ENCODE measurements around the gene OR2B6.

Gene OR2B6

DNA sequence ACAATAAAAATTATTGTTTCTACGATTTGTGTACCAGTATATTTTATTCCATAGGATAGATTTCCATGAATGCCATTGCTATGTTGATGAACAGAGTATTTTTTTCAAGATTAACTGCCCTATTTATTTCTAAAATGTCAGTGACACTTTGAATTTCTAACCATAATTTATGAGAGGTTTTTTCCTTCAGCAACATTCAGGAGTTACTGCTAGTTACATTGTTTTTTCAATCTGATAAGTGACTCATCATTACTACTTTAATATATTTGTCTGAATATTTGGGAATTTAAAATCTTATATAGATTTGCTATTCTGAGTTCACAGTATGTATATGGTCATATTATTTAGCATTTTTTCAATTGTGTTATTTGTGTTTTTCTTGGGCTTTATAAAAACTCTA is 6.0 kb upstream of the OR2B6 start:
- no peak overlapping the region for H3K4me2 ChIP-seq (ENCODE audit: low read depth, low read length, poor library complexity, severe bottlenecking)
- no peaks in the 10 kb centered on the region for H3K9me2 ChIP-seq (replicated peaks; ENCODE audit: insufficient read depth, low read length)
- no peaks in the 10 kb centered on the region for H4K20me1 ChIP-seq (ENCODE audit: low read depth, low read length)
- no peaks in the 10 kb centered on the region for H3K27me3 ChIP-seq (ENCODE audit: low read length)
- H3K27ac ChIP-seq (ENCODE audit: low read depth, low read length), result no peak overlapping the region
- no peaks in the 10 kb centered on the region for H3K79me2 ChIP-seq (ENCODE audit: insufficient read depth, low read length)
- no peaks in the 10 kb centered on the region for H3K36me3 ChIP-seq (ENCODE audit: low read length)
- H3K4me3 ChIP-seq (ENCODE audit: insufficient read depth, low read length, poor library complexity, severe bottlenecking), result no peak overlapping the region
- no peak overlapping the region for H2AFZ ChIP-seq (ENCODE audit: low read depth, low read length, severe bottlenecking)
- H3K9me3 ChIP-seq (ENCODE audit: insufficient read depth, low read length), result no peaks in the 10 kb centered on the region
- TF ChIP-seq, protein P1, sequence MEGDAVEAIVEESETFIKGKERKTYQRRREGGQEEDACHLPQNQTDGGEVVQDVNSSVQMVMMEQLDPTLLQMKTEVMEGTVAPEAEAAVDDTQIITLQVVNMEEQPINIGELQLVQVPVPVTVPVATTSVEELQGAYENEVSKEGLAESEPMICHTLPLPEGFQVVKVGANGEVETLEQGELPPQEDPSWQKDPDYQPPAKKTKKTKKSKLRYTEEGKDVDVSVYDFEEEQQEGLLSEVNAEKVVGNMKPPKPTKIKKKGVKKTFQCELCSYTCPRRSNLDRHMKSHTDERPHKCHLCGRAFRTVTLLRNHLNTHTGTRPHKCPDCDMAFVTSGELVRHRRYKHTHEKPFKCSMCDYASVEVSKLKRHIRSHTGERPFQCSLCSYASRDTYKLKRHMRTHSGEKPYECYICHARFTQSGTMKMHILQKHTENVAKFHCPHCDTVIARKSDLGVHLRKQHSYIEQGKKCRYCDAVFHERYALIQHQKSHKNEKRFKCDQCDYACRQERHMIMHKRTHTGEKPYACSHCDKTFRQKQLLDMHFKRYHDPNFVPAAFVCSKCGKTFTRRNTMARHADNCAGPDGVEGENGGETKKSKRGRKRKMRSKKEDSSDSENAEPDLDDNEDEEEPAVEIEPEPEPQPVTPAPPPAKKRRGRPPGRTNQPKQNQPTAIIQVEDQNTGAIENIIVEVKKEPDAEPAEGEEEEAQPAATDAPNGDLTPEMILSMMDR (IDR thresholded peaks at IDR 0.05; ENCODE audit: insufficient read depth, low read length, poor library complexity, severe bottlenecking), result no peak
- no peak for TF ChIP-seq EZH2phosphoT487 (conservative IDR thresholded peaks at IDR 0.05; ENCODE audit: low read length)
- no peaks in the 10 kb centered on the region for H3F3A ChIP-seq (ENCODE audit: insufficient read depth)
- H3K9ac ChIP-seq (ENCODE audit: low read length), result no peak overlapping the region

DNA sequence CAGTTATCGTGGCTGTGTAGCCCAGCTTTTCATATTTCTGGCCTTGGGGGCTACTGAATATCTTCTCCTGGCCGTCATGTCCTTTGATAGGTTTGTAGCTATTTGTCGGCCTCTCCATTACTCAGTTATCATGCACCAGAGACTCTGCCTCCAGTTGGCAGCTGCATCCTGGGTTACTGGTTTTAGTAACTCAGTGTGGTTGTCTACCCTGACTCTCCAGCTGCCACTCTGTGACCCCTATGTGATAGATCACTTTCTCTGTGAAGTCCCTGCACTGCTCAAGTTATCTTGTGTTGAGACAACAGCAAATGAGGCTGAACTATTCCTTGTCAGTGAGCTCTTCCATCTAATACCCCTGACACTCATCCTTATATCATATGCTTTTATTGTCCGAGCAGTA is 475 bp downstream of the OR2B6 start:
- no peak overlapping the region for H3K9ac ChIP-seq (ENCODE audit: low read length)
- H2AFZ ChIP-seq (ENCODE audit: low read depth, low read length, severe bottlenecking), result no peak overlapping the region
- no peak overlapping the region for H3K4me2 ChIP-seq (ENCODE audit: low read depth, low read length, poor library complexity, severe bottlenecking)

DNA sequence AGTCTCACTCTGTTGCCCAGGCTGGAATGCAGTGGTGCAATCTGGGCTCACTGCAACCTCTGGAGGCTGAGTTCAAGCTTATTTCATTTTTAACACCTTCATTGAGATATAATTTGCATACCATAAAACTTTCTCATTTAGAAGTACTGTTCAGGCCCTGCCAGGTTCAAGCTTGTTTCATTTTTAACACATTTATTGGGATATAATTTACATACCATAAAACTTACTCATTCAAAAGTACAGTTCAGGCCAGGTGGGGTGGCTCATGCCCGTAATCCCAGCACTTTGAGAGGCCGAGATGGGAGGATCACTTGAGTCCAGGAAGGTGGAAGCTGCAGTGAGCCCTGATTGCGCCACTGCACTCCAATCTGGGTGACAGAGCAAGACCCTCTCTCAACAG is 5.5 kb downstream of the OR2B6 start:
- no peaks in the 10 kb centered on the region for H3K9me2 ChIP-seq (replicated peaks; ENCODE audit: insufficient read depth, low read length)
- TF ChIP-seq EZH2phosphoT487 (conservative IDR thresholded peaks at IDR 0.05; ENCODE audit: low read length), result no peak
- TF ChIP-seq, protein P1 (IDR thresholded peaks at IDR 0.05; ENCODE audit: insufficient read depth, low read length, poor library complexity, severe bottlenecking), result no peak
- no peak overlapping the region for H2AFZ ChIP-seq (ENCODE audit: low read depth, low read length, severe bottlenecking)

More for the DNA sequence above, 475 bp downstream of the OR2B6 start:
- no peaks in the 10 kb centered on the region for H3K79me2 ChIP-seq (ENCODE audit: insufficient read depth, low read length)
- TF ChIP-seq EZH2phosphoT487 (conservative IDR thresholded peaks at IDR 0.05; ENCODE audit: low read length), result no peak
- TF ChIP-seq, protein P1 (IDR thresholded peaks at IDR 0.05; ENCODE audit: insufficient read depth, low read length, poor library complexity, severe bottlenecking), result no peak
- H3K9me3 ChIP-seq (ENCODE audit: insufficient read depth, low read length), result no peaks in the 10 kb centered on the region
- 0 out of 2 replicates have a peak, but pooled peaks cover 4% of the 10 kb centered on the region for H3K27me3 ChIP-seq (ENCODE audit: low read length)
- H3K4me3 ChIP-seq (ENCODE audit: insufficient read depth, low read length, poor library complexity, severe bottlenecking), result no peak overlapping the region
- no peaks in the 10 kb centered on the region; the same call in 1 of the 2 replicates for H4K20me1 ChIP-seq (ENCODE audit: low read depth, low read length)
- no peaks in the 10 kb centered on the region for H3K36me3 ChIP-seq (ENCODE audit: low read length)
- no peaks in the 10 kb centered on the region for H3F3A ChIP-seq (ENCODE audit: insufficient read depth)
- no peaks in the 10 kb centered on the region for H3K9me2 ChIP-seq (replicated peaks; ENCODE audit: insufficient read depth, low read length)
- no peak overlapping the region for H3K27ac ChIP-seq (ENCODE audit: low read depth, low read length)

More for the DNA sequence above, 5.5 kb downstream of the OR2B6 start:
- Histone ChIP-seq H3K9me3 (ENCODE audit: insufficient read depth, low read length) (no peaks in the 10 kb centered on the region; the same call in 1 of the 2 replicates), H3K27me3 (ENCODE audit: low read length) (0 out of 2 replicates have a peak, but pooled peaks cover 4% of the 10 kb centered on the region), H3K4me2 (ENCODE audit: low read depth, low read length, poor library complexity, severe bottlenecking) (no peak overlapping the region), H4K20me1 (ENCODE audit: low read depth, low read length) (no peaks in the 10 kb centered on the region; the same call in 1 of the 2 replicates), H3K36me3 (ENCODE audit: low read length) (no peaks in the 10 kb centered on the region), H3F3A (ENCODE audit: insufficient read depth) (no peaks in the 10 kb centered on the region), H3K27ac (ENCODE audit: low read depth, low read length) (no peak overlapping the region), H3K79me2 (ENCODE audit: insufficient read depth, low read length) (no peaks in the 10 kb centered on the region), H3K9ac (ENCODE audit: low read length) (no peak overlapping the region), H3K4me3 (ENCODE audit: insufficient read depth, low read length, poor library complexity, severe bottlenecking) (no peak overlapping the region)

All from SU-DHL-6 (cell line).